ENCODE data around the gene CCDC88A.
"Not testable (repeated sequence)": the region's sequence is repeated elsewhere in the genome, so short reads cannot be mapped to it uniquely, and the experiment has no call there.

CCDC88A gene

DNA sequence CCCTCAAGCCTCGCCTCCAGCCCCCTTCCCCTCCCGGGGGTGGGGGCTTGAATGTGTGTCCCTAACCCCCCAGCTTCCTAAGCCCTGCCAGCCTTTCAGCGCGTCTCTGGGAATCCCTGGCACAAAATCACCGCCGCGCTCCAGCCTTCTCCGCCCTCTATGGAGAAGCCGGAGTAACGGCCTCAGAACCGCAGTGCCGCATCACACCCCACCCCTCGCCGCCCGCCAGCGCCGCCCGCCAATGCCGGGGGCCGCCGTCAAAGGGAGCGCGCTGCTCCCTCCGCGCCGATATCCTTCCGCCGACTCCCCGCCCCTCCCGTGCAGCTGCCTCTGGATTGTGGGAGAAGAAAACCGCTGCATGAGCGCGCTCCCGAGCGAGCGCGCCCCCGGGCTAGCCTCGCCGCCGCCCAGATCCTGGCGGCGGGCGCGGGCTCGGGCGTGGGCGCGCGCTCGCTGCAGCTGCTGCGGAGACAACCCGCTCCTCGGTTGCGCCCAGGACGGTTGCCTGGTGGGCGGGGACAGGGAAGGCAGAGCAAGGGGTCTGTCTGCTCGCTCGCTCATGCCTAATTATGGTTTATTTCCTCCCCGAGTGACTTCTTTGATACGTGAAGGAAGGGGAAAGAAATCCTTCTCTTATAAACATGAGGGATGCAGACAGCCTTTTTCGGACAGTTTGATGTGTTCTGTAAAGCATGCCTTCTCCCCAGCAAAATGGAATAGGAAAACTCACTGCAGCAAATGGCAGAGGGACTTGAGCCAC lies at the start of gene CCDC88A:
TSS of gene CCDC88A (minus strand) at position 178 of the 760 bp plus-strand sequence. CDS start 777 bp downstream, outside the sequence.
- peak; percentile 96 for DNase-seq

DNA sequence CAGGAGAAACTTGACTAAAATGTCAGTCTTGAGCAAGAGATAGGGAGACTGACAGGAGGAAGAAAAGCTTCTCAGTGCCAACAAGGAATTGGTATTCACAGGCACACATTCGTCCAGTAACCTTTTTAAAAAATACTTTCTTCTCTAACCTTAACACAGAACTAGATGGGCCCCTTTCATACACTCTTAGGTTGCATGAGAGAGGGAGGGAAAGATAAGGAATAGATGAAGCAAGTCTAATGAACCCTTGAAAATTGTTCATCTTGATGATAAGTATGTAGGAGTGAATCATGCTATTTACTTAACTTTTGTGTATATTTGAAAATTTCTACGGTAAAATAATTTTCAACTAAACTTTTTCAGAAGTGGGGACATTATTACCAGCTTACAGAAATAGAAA lies 42.0 kb upstream of the CCDC88A start:
- no peak for DNase-seq

DNA sequence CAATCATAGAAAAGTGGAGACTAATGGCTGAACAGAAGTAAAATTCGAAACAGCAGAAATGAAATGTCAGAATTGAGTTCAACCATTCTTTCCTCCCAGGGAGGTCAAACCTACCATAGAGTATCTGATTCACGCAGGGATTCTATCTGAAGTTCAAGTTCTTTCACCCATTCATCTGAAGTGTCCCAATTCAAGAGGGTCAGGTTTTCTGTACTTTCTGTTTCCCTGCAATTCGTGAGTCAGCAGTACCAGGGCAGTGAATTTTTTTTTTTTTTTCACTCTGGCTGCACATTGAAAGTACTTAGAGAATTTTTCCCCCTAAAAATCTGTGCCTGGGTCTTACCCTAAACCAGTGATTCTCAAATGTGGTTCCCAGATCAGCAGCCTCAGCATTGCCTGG lies 40.9 kb upstream of the CCDC88A start:
- DNase-seq: no peak

GRCh38 chr2:55459714-55460274 lies 40.1 kb upstream of the CCDC88A start:
- no peak for DNase-seq

- no peak for DNase-seq
Observed at GRCh38 chr2:55459279-55459678, 39.6 kb upstream of the CCDC88A start.

DNA sequence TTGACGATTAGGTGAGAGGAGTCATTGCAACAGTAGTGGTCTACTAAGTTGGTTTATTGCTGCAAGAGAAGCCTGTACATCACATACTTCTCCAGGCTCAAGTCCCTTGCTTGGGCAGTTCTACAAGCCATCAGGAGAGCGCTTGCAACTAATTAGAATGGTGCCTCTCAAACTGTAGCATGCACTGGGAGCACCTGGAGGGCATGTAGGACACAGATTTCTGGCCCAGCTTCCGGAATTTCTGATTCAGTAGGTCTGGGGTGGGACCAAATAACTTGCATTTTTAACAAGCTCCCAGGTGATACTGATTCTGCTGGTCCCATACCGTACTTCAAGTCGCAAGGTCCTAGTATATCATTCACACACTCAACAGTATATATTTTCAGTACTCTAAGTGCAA lies 34.5 kb upstream of the CCDC88A start:
- no peak for DNase-seq

- no peak for DNase-seq
Observed at GRCh38 chr2:55452879-55453278, 33.2 kb upstream of the CCDC88A start.

GRCh38 chr2:55451699-55452098 lies 32.0 kb upstream of the CCDC88A start:
- no peak for DNase-seq

DNA sequence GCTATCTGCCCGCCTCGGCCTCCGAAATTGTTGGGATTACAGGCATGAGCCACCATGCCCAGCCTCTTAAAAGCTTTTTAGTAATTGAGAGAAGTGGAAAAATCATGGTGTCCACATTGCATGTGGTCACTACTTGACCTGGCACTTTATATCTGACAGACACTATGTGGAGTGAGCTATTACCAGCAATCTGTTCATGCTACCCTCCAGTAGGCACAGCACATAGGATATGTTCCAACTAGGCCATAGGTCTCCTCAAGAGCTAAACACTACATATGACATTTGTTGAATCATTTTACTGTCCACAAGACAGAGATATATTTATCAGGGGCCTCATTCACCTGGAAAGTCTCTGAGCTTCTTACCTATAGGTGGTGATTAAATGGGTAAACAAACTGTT lies 30.4 kb upstream of the CCDC88A start:
- DNase-seq: not testable (repeated sequence)

GRCh38 chr2:55442045-55442760 lies 22.5 kb upstream of the CCDC88A start:
- DNase-seq: not testable (repeated sequence)

DNA sequence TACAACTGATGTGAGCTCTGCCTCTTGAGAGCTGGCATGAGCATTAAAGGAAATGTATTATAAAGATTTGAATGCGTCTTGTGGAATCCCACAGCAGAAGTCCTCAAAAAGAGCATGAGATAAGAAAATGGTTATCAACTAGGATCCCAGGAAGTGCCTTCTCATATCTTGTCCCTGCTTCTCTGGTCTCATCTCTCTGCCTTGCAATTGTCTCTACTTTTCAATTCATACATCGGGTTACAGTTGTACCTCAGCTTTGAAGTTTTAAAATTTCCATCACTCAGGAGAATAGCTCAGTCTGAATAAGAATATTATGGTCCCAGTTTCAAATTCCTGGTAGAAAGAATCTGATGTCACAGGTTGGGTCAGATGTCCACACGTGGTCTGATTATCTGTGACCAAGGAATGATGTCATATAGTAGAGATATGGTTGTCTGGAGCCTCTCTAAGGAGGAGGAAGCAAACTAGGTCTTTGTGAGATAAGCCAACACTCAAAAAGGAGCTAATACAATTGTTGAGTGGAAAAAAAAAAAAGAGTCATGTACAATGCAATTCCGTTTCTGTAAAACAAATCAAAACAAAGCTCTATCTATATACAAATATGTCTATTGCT lies 21.7 kb upstream of the CCDC88A start:
- no peak for DNase-seq

DNA sequence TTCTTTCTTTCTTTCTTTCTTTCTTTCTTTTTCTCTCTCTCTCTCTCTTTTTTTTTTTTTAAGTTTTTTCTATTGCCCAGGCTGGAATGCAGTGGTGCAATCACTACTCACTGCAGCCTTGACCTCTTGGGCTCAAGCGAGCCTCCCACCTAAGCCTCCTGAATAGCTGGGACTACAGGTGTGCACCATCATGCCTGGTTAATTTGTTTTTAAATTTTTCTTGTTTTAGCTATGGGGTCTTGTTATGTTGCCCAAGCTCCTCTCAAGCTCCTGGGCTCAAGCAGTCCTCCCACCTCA lies 19.4 kb upstream of the CCDC88A start:
- DNase-seq: no peak

DNA sequence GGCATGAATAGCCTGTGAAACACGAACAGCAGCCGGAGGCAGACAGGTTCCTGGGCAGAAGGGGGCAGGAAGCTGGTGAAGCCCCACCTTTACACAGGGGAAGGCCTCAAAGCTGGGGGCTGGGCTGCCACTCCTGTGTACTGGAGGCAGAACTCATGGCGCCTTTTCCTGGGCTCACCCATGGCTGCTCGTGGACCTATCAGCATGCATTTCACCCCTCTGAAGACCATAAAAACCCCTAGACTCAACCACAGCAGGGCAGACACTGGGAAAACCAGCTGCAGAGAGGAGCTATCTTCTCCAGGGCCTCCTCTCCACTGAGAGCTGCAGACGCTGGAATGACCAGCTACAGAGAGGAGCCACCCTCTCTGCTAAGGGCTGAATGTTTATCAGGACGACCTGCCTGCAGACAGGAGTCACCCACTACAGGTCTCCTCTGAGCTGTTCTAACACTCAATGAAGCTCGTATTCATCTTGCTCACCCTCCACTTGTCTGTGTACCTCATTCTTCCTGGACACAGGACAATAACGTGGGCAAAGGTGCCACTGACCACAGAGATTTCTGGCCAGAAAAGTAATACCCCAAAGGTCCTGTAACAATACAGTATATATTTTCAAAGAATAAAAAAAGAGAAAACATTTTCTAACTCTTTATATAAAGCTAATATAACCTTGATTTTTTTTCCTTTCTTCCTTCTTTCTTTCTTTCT lies 18.9 kb upstream of the CCDC88A start:
- DNase-seq: no peak

DNA sequence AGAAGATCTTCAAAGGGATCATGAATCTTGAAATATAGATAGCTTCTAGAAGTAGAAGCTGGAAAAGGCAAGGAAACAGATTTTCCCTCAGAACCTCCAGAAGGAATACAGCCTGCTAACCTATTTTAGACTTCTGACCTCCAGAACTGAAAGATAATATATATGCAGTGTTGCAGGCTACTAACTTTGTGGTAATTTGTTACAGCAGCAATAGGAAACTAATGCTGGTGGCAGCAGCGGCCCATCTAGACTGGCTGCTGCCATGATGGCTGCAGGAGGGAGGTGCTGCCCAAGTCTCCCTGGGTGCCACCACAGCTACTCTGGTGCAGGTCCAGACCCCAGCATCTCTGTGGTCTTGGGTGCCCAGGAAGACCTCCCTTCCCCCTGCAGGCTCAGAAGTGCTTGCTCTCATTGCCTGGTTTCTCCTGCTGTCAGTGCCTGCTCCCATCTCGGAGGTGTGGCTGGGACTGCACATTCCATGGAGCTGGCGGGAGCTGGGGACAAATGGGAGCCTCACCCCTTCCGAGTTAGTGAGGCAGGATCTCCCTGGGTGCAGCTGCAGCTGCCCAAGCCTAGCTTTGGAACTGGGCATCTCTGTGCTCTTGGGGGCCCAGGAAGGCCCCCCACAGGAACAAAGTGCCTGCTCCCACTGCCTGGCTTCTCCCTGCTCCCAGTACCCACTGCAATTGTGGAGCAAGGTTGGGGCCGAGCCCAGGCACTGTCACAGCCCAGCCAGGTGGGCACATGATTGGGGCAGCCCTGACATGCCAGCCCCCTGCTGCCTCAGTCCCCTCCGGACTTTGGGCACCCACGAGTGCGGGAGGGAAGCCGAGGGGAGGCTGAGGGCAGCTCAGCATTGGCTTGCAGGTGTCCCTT lies 18.1 kb upstream of the CCDC88A start:
- no peak for DNase-seq

DNA sequence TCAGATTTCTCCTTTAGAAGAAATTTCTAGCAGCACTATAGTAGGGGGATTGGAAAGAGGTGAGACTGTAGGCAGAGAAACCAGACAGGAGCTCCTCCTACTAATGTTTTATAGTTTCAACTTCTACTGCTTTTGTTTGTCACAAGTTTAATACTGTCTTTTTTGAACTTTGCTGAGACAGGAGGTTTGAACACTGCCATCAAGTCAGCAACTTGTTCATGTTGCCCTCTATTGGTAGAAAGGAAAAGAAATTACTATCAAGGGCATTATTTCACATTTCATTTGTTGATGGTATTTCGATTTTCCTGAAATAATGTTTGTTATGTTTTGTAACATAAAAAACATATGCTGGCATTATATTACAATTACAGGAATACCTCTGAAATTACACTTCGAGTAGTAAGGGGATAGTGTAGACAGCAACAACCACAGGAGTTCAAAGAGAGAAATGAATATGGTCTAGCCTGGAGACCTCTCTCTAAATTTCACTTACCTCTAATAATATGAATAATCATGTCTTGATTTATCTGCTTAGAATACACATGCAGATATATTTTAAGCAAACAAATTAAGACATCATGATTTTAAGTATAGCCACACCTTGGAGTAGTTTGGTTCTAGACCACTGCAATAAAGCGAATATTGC lies 12.4 kb upstream of the CCDC88A start:
- DNase-seq: no peak

DNA sequence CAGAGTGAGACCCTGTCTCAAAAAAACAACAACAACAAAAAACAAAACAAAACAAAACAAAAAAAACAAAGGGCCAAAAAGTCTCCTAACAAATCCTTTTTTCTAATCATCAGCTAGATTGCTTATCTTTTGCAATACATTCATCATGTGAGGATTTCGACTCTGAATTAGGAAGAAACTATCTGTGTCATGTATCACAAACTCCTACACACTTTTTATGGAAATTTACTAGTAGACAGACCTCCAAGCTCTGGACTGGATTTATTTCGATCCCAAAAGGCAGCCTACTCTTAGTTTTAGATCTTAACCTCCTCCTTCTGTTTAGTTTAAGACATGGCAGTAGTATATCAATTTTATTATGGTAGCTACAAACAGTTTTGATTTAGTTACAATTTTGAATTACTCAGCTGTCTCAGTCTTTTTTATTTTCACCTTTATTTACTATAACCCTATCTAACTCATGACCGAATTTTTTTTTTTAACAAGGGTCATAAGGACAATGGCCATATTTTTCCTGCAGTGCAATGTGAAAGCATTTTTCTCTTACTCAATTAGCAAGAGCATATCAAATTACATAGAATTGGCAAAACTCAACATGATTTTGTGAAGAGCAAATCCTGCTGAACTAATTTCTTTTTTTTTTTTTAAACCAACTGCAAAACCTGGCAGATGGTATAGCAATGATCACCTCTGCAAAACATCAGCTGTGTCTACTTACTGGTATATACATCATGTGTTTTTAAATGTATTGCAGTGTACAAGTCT lies 10.7 kb upstream of the CCDC88A start:
- no peak for DNase-seq

GRCh38 chr2:55428258-55428657 lies 8.6 kb upstream of the CCDC88A start:
- no peak for DNase-seq

DNA sequence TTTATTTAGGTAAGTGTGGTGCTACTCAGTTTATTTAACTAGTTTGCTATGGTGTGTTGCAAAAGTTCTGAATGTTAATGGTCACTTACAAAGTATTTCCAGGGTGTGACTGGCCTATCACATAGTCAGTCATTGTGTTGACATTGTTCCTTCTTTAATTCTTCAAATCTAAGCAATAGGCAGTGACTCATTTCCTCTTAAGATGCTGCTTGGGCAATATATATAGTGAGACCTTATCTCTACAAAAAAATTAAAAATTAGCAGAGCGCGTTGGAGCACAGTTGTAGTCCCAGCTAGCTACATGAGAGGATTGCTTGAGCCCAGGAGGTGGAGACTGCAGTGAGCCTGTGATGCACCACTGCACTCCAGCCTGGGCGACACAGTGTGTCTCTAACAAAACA lies 5.8 kb upstream of the CCDC88A start:
- DNase-seq: no peak

GRCh38 chr2:55422876-55423665 lies 3.4 kb upstream of the CCDC88A start:
- DNase-seq: no peak

DNA sequence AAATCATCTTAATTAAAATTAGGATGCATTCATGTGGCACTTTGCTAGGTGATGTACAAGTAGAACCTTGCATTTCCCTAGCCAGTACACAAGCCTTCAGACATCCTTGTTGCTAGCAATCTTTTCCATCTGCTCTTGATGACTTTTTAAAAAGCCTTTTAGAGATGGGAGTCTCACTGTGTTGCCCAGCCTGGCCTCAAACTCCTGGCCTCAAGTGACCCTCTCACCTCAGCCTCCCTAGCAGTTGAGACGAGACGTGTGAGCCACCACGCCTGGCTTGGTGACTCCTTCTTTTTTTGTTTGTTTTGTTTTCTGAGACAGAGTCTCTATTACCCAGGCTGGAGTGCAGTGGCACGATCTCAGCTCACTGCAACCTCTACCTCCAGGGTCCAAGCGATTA lies 1.7 kb upstream of the CCDC88A start:
- DNase-seq: no peak

Data from COR-L47 (cell line).